ENCODE measurements around the gene MLLT1.
A peak's percentile ranks its signal among the peaks of the same experiment; 100 is the strongest.

Gene MLLT1

GRCh38 chr19:6273701-6274601 is 5.8 kb downstream of the MLLT1 start:
- DNase-seq, result no peak

GRCh38 chr19:6272913-6273600 is 6.7 kb downstream of the MLLT1 start:
- DNase-seq, result no peak

GRCh38 chr19:6272411-6272791 is 7.4 kb downstream of the MLLT1 start:
- no peak for DNase-seq

- no peak for DNase-seq
Observed at GRCh38 chr19:6271721-6272410, 7.9 kb downstream of the MLLT1 start.

- no peak for DNase-seq
Observed at GRCh38 chr19:6271251-6271650, 8.5 kb downstream of the MLLT1 start.

- no peak for DNase-seq
Observed at GRCh38 chr19:6270822-6271221, 9.0 kb downstream of the MLLT1 start.

GRCh38 chr19:6270076-6270745 is 9.6 kb downstream of the MLLT1 start:
- no peak for DNase-seq

GRCh38 chr19:6269101-6269886 is 10.5 kb downstream of the MLLT1 start:
- DNase-seq, result no peak

- DNase-seq, result no peak
Observed at GRCh38 chr19:6268382-6268771, 11.4 kb downstream of the MLLT1 start.

GRCh38 chr19:6267552-6268381 is 12.0 kb downstream of the MLLT1 start:
- no peak for DNase-seq

- DNase-seq, result no peak
Observed at GRCh38 chr19:6264803-6265202, 15.0 kb downstream of the MLLT1 start.

GRCh38 chr19:6263735-6264444 is 15.9 kb downstream of the MLLT1 start:
- no peak for DNase-seq

GRCh38 chr19:6263306-6263705 is 16.5 kb downstream of the MLLT1 start:
- no peak for DNase-seq

- no peak for DNase-seq
Observed at GRCh38 chr19:6262519-6262918, 17.3 kb downstream of the MLLT1 start.

- no peak for DNase-seq
Observed at GRCh38 chr19:6261883-6262282, 17.9 kb downstream of the MLLT1 start.

GRCh38 chr19:6260912-6261650 is 18.7 kb downstream of the MLLT1 start:
- peak; percentile 22 for DNase-seq

- DNase-seq, result no peak
Observed at GRCh38 chr19:6260376-6260775, 19.4 kb downstream of the MLLT1 start.

- no peak for DNase-seq
Observed at GRCh38 chr19:6259312-6259861, 20.4 kb downstream of the MLLT1 start.

- DNase-seq, result no peak
Observed at GRCh38 chr19:6258812-6259311, 20.9 kb downstream of the MLLT1 start.

Measured in activated CD4-positive, alpha-beta T cell treated with anti-CD3 and anti-CD28 coated beads, Interleukin-2, Interleukin-6, amounts not matched to agents 100 ng/mL and 50 ng/mL, durations not matched to agents 16 hours and 8 hours (primary cell).